Loucy (cell line): ENCODE data around the gene FRMD5.

Experiments
- H2AFZ ChIP-seq: fragments of 200-600 bp; sonication (generic); 2 replicates; pipeline ENCODE4 v1.6.0; 2016; ENCODE audit warnings: antibody characterized with exemption, mild to moderate bottlenecking, low read length, moderate library complexity
- H3F3A ChIP-seq: fragments of 200-600 bp; 2 replicates; pipeline ENCODE4 v1.6.0; 2016; ENCODE audit warnings: antibody characterized with exemption, low read depth, mild to moderate bottlenecking
- H3K27me3 ChIP-seq: fragments of 200-600 bp; sonication (generic); 2 replicates; pipeline ENCODE4 v1.6.1; 2014; ENCODE audit warnings: low read length, mild to moderate bottlenecking; ENCODE audit not compliant: insufficient read depth, poor library complexity, severe bottlenecking
- H3K36me3 ChIP-seq: fragments of 200-600 bp; sonication (generic); 2 replicates; pipeline ENCODE4 v1.6.1; 2016; ENCODE audit warnings: low read length; ENCODE audit not compliant: insufficient read depth
- H3K4me1 ChIP-seq: fragments of 200-600 bp; sonication (generic); 2 replicates; pipeline ENCODE4 v1.5.1; 2014; ENCODE audit warnings: low read length, mild to moderate bottlenecking; ENCODE audit not compliant: insufficient read depth, poor library complexity, severe bottlenecking
- H3K4me2 ChIP-seq: fragments of 200-600 bp; sonication (generic); 2 replicates; pipeline ENCODE4 v1.6.0; 2014; ENCODE audit warnings: antibody characterized with exemption, low read length, low read depth, mild to moderate bottlenecking; ENCODE audit not compliant: poor library complexity, severe bottlenecking
- H3K4me3 ChIP-seq: fragments of 200-600 bp; sonication (generic); 2 replicates; pipeline ENCODE4 v1.5.1; 2014; ENCODE audit warnings: low read length, mild to moderate bottlenecking, mixed read lengths; ENCODE audit not compliant: poor library complexity, severe bottlenecking
- H3K79me2 ChIP-seq: fragments of 200-600 bp; sonication (generic); 2 replicates; pipeline ENCODE4 v1.6.1; 2014; ENCODE audit warnings: low read length; ENCODE audit not compliant: insufficient read depth
- H3K9ac ChIP-seq: fragments of 200-600 bp; sonication (generic); 2 replicates; pipeline ENCODE4 v1.6.0; 2014; ENCODE audit warnings: mild to moderate bottlenecking, low read depth, low read length, moderate library complexity; ENCODE audit not compliant: poor library complexity, severe bottlenecking
- H3K9me2 ChIP-seq: fragments of 200-600 bp; sonication (generic); replicated peaks from 2 replicates; pipeline ENCODE4 v1.6.1; 2016; ENCODE audit warnings: low read depth, low read length, mixed read lengths
- H3K9me3 ChIP-seq: fragments of 200-600 bp; sonication (generic); 2 replicates; pipeline ENCODE4 v1.6.1; 2014; ENCODE audit warnings: mild to moderate bottlenecking, antibody characterized with exemption, low read length, low read depth; ENCODE audit not compliant: insufficient read depth
- H4K20me1 ChIP-seq: fragments of 200-600 bp; sonication (generic); 2 replicates; pipeline ENCODE4 v1.6.0; 2014; ENCODE audit warnings: antibody characterized with exemption, low read length, mild to moderate bottlenecking; ENCODE audit not compliant: insufficient read depth, poor library complexity, severe bottlenecking
- EZH2phosphoT487 ChIP-seq: fragments of 200-600 bp; IDR thresholded peaks from 2 replicates; pipeline ENCODE4 v1.6.1; 2018; ENCODE audit warnings: antibody characterized with exemption, mild to moderate bottlenecking, moderate library complexity, borderline replicate concordance
- TF ChIP-seq, protein P1 (sequence below): fragments of 200-600 bp; sonication (generic); conservative IDR thresholded peaks from 2 replicates; pipeline ENCODE4 v1.5.1; 2014; ENCODE audit warnings: mild to moderate bottlenecking, antibody characterized with exemption, low read length

FRMD5 gene

DNA sequence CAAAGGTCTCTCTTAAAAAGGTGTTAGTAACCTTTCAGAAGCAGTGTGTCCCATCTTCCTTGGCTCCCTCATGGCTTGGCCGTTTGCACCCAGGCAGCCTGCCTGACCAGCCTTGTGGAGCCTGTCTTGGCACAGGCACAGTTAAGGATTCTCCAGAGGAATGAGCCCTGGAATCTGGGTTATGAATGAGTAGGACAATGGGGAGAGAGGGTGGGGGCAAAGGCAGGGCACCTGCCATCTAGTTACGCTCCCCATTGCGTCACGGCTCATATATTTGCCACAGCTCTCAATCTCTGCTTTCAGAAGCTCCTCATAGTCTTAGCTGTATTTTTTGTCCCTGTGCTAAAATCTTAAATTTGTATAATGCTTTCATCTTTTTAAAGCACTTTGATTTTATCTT, 317.7 kb downstream of the FRMD5 start:
- Histone ChIP-seq H3F3A (no peaks in the 10 kb centered on the region), H4K20me1 (no peaks in the 10 kb centered on the region), H3K4me3 (no peak overlapping the region), H3K27me3 (no peaks in the 10 kb centered on the region), H3K9me3 (no peaks in the 10 kb centered on the region), H2AFZ (no peak overlapping the region), H3K9me2 (no peaks in the 10 kb centered on the region), H3K79me2 (no peaks in the 10 kb centered on the region), H3K9ac (no peak overlapping the region), H3K4me1 (no peaks in the 10 kb centered on the region), H3K4me2 (no peak overlapping the region), H3K36me3 (peaks cover 9% of the 10 kb centered on the region; the same call in 1 of the 2 replicates)
- no peak for TF ChIP-seq EZH2phosphoT487

DNA sequence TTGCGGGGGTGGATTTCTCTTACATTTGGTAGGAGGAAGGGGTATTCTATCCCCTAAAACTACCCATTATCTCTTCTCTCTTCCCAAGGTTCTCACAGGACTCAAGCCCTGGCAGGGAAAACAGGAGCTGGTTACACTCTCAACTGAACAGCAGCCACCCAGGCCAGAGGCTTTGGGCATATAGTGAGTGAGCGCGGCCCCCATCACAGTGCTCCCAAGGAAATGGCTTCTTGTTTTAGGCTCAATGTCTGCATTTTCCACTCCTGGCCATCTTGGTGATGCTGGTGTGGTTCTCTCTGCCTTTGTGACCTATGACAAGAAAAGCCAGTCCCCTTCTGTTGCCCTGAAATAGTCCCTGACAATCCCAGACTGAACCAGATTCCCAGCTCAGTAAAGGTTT, 318.2 kb downstream of the FRMD5 start:
- no peak overlapping the region for H3K4me3 ChIP-seq
- no peak overlapping the region for H2AFZ ChIP-seq
- no peaks in the 10 kb centered on the region for H4K20me1 ChIP-seq
- TF ChIP-seq EZH2phosphoT487, result no peak
- TF ChIP-seq, protein P1, sequence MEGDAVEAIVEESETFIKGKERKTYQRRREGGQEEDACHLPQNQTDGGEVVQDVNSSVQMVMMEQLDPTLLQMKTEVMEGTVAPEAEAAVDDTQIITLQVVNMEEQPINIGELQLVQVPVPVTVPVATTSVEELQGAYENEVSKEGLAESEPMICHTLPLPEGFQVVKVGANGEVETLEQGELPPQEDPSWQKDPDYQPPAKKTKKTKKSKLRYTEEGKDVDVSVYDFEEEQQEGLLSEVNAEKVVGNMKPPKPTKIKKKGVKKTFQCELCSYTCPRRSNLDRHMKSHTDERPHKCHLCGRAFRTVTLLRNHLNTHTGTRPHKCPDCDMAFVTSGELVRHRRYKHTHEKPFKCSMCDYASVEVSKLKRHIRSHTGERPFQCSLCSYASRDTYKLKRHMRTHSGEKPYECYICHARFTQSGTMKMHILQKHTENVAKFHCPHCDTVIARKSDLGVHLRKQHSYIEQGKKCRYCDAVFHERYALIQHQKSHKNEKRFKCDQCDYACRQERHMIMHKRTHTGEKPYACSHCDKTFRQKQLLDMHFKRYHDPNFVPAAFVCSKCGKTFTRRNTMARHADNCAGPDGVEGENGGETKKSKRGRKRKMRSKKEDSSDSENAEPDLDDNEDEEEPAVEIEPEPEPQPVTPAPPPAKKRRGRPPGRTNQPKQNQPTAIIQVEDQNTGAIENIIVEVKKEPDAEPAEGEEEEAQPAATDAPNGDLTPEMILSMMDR, result no peak
- no peaks in the 10 kb centered on the region for H3K9me2 ChIP-seq
- no peaks in the 10 kb centered on the region for H3F3A ChIP-seq
- peaks cover 12% of the 10 kb centered on the region; the same call in 1 of the 2 replicates for H3K36me3 ChIP-seq
- H3K79me2 ChIP-seq, result no peaks in the 10 kb centered on the region
- H3K4me2 ChIP-seq, result no peak overlapping the region
- H3K27me3 ChIP-seq, result no peaks in the 10 kb centered on the region
- H3K9ac ChIP-seq, result no peak overlapping the region
- no peaks in the 10 kb centered on the region for H3K9me3 ChIP-seq
- H3K4me1 ChIP-seq, result no peaks in the 10 kb centered on the region

DNA sequence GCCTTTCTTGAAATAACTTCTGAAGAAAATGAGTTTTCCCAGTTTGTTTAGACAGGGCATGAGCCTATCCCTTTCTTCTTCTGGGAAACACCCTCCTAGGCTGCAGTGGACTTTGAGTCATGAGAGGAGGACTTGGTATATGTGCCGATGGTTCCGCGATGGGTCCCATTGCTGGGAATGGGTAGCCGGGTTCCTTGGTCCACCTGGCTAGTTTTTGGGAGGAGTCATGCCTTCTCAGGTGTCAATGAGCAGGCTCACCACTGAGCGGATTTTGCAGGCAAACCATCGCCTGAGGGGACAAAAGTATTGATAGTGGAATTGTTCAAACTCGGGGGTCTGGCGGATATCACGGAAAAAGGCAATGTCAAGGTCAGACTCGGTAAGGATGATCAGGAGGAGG, 321.4 kb downstream of the FRMD5 start:
- Histone ChIP-seq H3K9me3 (no peaks in the 10 kb centered on the region), H2AFZ (no peak overlapping the region), H3K4me3 (no peak overlapping the region), H4K20me1 (peaks cover 13% of the 10 kb centered on the region), H3K27me3 (no peaks in the 10 kb centered on the region), H3K9ac (no peak overlapping the region), H3K4me1 (peaks cover 5% of the 10 kb centered on the region), H3K79me2 (no peaks in the 10 kb centered on the region), H3K4me2 (no peak overlapping the region), H3F3A (no peaks in the 10 kb centered on the region), H3K36me3 (peaks cover 29% of the 10 kb centered on the region; the same call in 1 of the 2 replicates), H3K9me2 (no peaks in the 10 kb centered on the region)
- no peak for TF ChIP-seq EZH2phosphoT487
- TF ChIP-seq, protein P1, result no peak

DNA sequence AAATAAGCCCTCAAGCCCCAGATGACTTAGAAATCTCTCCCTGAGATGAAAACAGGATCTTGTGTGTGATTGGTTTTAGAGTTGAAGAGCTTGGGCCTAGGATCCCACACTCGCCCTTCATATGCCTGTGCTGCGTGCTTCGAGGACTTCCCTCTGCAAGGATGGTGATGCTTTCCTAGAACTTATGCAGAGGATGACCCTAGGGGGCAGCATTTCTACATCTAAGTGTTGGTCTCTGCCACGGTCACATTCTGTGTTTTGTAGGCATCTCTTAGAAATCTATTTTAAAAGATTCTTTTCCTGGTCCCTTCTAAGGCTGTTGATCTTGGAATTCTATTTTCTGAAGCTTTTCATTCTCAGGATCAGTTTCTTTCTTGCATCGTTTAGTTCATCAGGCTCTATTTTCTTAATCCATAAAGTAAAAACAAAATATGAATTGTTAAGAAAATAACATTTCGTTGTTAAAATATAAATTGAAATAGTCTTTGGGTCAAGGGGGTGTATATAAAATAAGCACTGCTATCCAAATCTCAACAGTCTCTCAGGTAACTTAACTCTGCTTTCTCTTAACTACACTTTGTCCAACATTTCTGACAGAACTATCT, 322.6 kb downstream of the FRMD5 start:
- H2AFZ ChIP-seq, result no peak overlapping the region
- H3K79me2 ChIP-seq, result no peaks in the 10 kb centered on the region
- H4K20me1 ChIP-seq, result peaks cover 17% of the 10 kb centered on the region
- no peak for TF ChIP-seq EZH2phosphoT487
- TF ChIP-seq, protein P1, result peak; percentile 82
- H3K4me1 ChIP-seq, result peaks cover 17% of the 10 kb centered on the region
- H3K9ac ChIP-seq, result no peak overlapping the region
- no peaks in the 10 kb centered on the region for H3K9me2 ChIP-seq
- H3K4me2 ChIP-seq, result no peak overlapping the region
- H3K36me3 ChIP-seq, result peaks cover 29% of the 10 kb centered on the region; the same call in 1 of the 2 replicates
- no peaks in the 10 kb centered on the region for H3K27me3 ChIP-seq
- 0 out of 2 replicates have a peak, but pooled peaks cover 4% of the 10 kb centered on the region for H3F3A ChIP-seq
- H3K4me3 ChIP-seq, result no peak overlapping the region
- H3K9me3 ChIP-seq, result no peaks in the 10 kb centered on the region
